ENCODE results near the gene FBXL13.
"Not testable (repeated sequence)": the region's sequence is repeated elsewhere in the genome, so short reads cannot be mapped to it uniquely, and the experiment has no call there.

FBXL13 gene

DNA sequence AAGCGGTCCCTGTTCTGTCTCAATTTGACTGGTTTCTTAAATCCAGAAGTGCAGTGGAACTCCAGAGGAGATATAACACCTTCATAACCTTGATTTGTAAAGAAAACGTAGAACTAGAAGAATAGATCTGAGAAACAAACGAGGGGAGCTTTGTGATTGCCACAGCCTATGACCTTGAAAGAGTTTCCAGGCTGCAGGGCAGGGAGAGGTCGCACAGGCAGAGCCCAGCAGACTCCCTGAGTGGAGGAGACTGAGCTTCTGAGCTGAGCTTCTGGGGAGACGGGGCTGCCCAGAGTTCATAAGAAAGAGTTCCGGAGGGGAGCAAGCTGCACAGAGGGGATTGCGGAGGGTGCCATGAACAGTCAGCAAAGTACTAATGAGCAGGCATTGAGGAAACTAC lies 268.0 kb downstream of the FBXL13 start:
- no peak for DNase-seq

GRCh38 chr7:102795987-102796595 lies 278.5 kb downstream of the FBXL13 start:
- not testable (repeated sequence) for DNase-seq

GRCh38 chr7:102794567-102794966 lies 280.0 kb downstream of the FBXL13 start:
- DNase-seq = not testable (repeated sequence)

DNA sequence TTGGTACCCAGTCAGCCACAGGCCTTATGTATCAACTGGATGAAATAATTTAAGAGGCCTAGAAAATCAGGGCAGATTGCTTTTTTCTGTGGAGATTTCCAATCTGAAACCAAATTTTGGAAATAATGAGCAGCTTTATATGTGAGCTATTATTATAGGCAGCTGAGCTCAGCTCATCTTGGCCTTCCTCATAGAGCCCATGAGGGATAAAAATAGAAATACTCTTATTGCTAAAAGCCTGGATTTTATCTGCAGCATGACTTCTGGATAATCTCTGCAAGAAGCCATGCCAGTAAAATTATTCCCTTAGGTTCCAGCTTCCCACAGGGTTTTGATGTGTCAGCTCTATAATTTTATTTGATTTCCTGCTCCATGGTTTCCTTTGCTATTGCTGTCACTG lies 282.8 kb downstream of the FBXL13 start:
- DNase-seq = not testable (repeated sequence)

GRCh38 chr7:102791367-102791766 lies 283.2 kb downstream of the FBXL13 start:
- not testable (repeated sequence) for DNase-seq

DNA sequence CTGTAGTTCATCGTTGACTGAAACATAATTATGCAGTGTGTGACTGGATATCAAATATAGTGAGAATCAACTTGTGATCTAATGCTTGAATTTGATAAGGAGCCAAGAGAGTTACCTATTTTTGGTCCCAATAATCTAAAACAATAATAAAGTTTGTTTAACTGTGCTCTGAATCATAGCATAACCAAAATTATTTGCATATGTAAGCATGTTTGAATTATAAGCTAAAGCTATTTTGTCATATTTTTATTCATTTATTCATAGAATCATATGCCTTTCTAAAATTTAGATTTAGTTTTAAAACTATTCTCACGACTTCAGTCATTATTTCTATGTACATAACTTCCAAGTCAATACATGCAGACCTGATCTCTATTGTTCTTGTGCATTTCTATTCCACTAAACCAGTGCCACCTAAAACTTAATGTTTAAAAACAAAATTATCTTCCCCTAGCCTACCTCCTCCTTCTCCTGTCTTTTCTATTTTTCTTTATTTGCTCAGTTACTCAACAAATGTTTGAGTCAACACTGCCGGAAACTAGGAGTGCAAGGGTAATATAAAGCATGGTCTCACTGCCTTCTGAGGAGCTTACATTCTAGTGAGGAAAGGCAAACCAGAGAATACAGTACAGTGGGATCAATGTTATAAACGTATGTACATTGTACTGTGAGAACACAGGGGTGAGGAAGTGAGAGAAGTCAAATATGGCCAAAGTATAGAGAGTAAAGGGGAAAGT lies 284.1 kb downstream of the FBXL13 start:
- not testable (repeated sequence) for DNase-seq

DNA sequence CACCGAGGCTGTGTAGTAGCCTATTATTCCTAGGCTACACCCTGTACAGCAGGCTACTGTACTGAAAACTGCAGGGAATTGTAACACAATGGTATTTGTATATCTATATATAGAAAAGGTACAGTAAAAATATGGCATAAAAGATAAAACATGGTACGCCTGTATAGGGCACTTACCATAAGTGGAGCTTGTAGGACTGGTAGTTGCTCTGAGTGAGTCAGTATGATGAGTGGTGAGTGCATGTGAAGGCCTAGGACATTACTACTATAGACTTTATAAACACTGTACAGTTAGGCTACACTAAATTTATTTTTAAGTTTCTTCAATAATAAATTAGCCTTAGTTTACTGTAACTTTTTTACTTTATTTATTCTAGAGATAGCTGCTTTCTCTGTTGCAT lies 285.8 kb downstream of the FBXL13 start:
- not testable (repeated sequence) for DNase-seq

- not testable (repeated sequence) for DNase-seq
These were observed 293.7 kb downstream of the FBXL13 start for GRCh38 chr7:102780926-102781325.

GRCh38 chr7:102778663-102779062 lies 295.9 kb downstream of the FBXL13 start:
- not testable (repeated sequence) for DNase-seq

- DNase-seq = not testable (repeated sequence)
These were observed 298.4 kb downstream of the FBXL13 start for GRCh38 chr7:102776217-102776616.

DNA sequence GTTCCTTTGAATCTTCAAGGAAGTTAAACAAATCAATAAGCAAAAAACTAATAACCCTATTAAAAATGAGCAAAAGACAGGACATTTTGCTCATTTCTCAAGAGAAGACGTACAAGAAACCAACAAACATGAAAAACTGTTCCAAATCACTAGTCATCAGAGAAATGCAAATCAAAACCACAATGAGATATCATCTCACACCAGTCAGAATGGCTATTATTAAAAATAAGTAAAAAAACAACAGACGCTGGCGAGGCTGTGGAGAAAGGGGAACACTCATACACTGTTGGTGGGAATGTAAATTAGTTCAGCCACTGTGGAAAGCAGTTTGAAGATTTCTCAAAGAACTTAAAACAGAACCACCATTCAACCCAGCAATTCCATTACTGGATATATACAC lies 304.1 kb downstream of the FBXL13 start:
- not testable (repeated sequence) for DNase-seq

GRCh38 chr7:102769657-102770192 lies 304.9 kb downstream of the FBXL13 start:
- not testable (repeated sequence) for DNase-seq

DNA sequence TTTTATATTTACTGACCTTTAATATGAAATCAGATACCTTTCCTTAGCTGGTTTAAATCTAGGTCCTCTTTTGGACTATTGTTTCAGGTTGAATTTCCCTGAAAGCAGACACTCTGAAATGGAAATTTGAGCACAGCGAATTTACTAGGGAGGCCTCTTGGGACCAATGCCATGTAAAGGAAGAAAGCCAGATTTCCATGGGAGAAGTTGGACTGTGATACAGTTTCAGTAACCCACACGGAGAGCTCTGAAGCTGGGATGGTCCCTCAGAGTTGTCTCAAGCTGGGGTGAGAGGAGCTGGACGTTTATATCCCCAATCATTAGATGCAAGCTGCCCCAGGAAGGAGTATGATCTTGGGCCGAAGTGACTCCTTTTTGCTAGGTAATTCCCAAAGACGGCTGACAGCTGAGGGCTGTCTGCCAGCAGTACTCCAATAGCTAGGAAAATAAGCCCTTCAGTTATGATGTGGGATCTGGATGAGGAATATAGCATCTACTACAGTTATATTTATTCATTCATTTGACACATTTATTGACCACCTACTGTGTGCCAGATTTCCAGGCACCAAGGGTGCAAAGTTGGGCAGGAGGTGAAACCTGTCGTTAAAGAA lies 311.2 kb downstream of the FBXL13 start:
- not testable (repeated sequence) for DNase-seq

Data from CD4-positive, alpha-beta T cell treated with Interleukin-10 for 1 hour (primary cell).